Heart left ventricle (tissue), 16 donors: ENCODE data around the gene SLC13A3. TPM values are rescaled to one million over a fixed set of nuclear protein-coding genes. Genes with fewer than 3 reads are reported as not detected.

Experiments
- ATAC-seq, 4 donors: fragments of 200-7000 bp; cut with Tn5 transposase; one replicate each; pipeline ENCODE4 v1.9.1; 2020 to 2022; ENCODE audit warnings: moderate library complexity in 4 of 4, mild to moderate bottlenecking in 3 of 4, moderate number of reproducible peaks in 1 of 4
- DNase-seq, 5 donors: peaks; one replicate each; pipeline ENCODE4 v3.0.0-alpha.2; 2020
- H3K27ac ChIP-seq, 12 donors: fragments of 200-600 bp; sonication (generic) in 4 of 12; one replicate each; pipeline versions ENCODE4 v1.5.0 to v1.8.0; 2016 to 2022; ENCODE audit warnings: mild to moderate bottlenecking in 2 of 12
- H3K27me3 ChIP-seq, 9 donors: fragments of 200-600 bp; sonication (generic) in 2 of 9; one replicate each; pipeline versions ENCODE4 v1.5.1 to v1.8.0; 2016 to 2022; ENCODE audit warnings: mild to moderate bottlenecking in 3 of 9
- H3K36me3 ChIP-seq, 9 donors: fragments of 200-600 bp; sonication (generic) in 2 of 9; one replicate each; pipeline versions ENCODE4 v1.5.0 to v1.8.0; 2018 to 2022; ENCODE audit warnings: mild to moderate bottlenecking in 2 of 9
- H3K4me1 ChIP-seq, 12 donors: fragments of 200-600 bp; sonication (generic) in 4 of 12; one replicate each; pipeline versions ENCODE4 v1.5.0 to v1.8.0; 2016 to 2022; ENCODE audit warnings: mild to moderate bottlenecking in 3 of 12
- H3K4me3 ChIP-seq, 12 donors: fragments of 200-600 bp; sonication (generic) in 4 of 12; one replicate each; pipeline versions ENCODE4 v1.5.0 to v1.8.0; 2017 to 2022; ENCODE audit warnings: mild to moderate bottlenecking in 9 of 12, moderate library complexity in 4 of 12
- H3K9me3 ChIP-seq, 12 donors: fragments of 200-600 bp; sonication (generic) in 4 of 12; one replicate each; pipeline versions ENCODE4 v1.5.0 to v1.8.0; 2016 to 2022; ENCODE audit warnings: mild to moderate bottlenecking in 1 of 12
- CTCF ChIP-seq, 12 donors: fragments of 200-600 bp; sonication (generic) in 4 of 12; IDR thresholded peaks; one replicate each; pipeline versions ENCODE4 v1.5.0 to v1.8.0; 2018 to 2022; ENCODE audit warnings: antibody characterized with exemption in 12 of 12, mild to moderate bottlenecking in 5 of 12
- POLR2A ChIP-seq, 2 donors: fragments of 450-650 bp; IDR thresholded peaks; one replicate each; pipeline ENCODE4 v1.6.1; 2017; ENCODE audit warnings: antibody characterized with exemption in 2 of 2, mild to moderate bottlenecking in 2 of 2, moderate library complexity in 2 of 2
- WGBS, 4 donors: extraction: QIAGEN DNeasy Blood & Tissue Kit in 2 of 4; methylation state at CpG; one replicate each; pipeline versions ENCODE4 v1.1.5 to v1.1.7; 2013 to 2018; 5-methylcytosine and 5-hydroxymethylcytosine counted together
- intact Hi-C, 10 donors: fragments of 100-400 bp; cut with DNase I; formaldehyde crosslinking; loops; one replicate each; pipeline versions ENCODE4 v1.11.1 to v1.14.2; 2022
- polyA plus RNA-seq, 2 donors: library from polyadenylated mRNA; stranded (reverse); fragments of 200-250 nt; gene quantifications; one replicate each; pipeline ENCODE4 v1.2.3, GENCODE V29; 2013
- total RNA-seq, 9 donors: library from RNA; depleted of rRNA in 2 of 9; stranded (reverse); fragments of >200 nt in 2 of 9; fragmentation: NEBNext Ultra II Directional in 3 of 9; extraction: Animal tissue kit (Norgen Biotek cat#: 25700) in 3 of 9; gene quantifications; one replicate each; pipeline versions ENCODE4 v1.1.0 to v1.2.4, GENCODE V29; 2016 to 2023
- donor health status: ischemic (EF 13 %, LVEDD 7.1; RV severe dilation, severe dysfunction).
- donor health status: healthy with polysubstance abuse.
- donor health status: DM: no; HTN: yes; CAD: no.
- donor health status: DM: no; HTN: no; CAD: no.
- donor health status: ischemic (EF 25% LVEDD 6.9; RV normal size, moderate dysfunction).
- donor health status: ischemic (EF 25% LVEDD 5.7; RV mildly dilated, moderate dysfunction).
- donor health status: healthy.
- donor health status: DM: yes; HTN: yes; CAD: no.
- donor health status: ischemic (EF 35%, LVEDD 5.7; RV mildly dilated, moderate dysfunction).
- donor health status: nonischemic (EF 11% LVEDD 7.7; RV severe dilation, severe dysfunction).
- donor health status: DM: yes; HTN: yes; CAD: no.
- donor health status: PGD.
- donor health status: ischemic (EF 29% LVEDD 5.4; RV normal size, mild dysfunction).
- donor health status: nonischemic (EF 23%, LVEDD 6.1; RV moderate dilation, normal function).

The SLC13A3 gene
- total and polyA plus RNA-seq, 11 donors: 0.13 to 2.6 (median 0.54) TPM

DNA sequence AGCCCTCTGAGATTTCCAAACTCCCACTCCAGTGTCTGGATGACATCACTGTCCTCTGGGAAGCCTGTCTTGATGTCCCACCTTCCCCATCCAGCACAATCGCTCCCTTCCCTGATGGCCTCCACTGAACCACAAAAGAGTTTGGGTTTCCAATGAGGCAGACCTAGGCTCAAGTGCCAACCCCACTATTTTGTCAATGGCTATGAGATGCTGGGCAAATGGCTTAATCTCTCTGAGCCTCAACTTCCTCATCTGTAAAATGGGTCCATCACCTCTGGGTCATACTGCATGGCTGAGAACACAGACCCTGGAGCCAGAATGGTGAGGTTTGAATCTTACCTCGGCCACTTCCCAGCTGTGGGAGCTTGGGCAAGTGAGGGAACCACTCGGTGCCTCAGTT is 11.7 kb downstream of the SLC13A3 start:
- intact Hi-C loops: no loop called here

DNA sequence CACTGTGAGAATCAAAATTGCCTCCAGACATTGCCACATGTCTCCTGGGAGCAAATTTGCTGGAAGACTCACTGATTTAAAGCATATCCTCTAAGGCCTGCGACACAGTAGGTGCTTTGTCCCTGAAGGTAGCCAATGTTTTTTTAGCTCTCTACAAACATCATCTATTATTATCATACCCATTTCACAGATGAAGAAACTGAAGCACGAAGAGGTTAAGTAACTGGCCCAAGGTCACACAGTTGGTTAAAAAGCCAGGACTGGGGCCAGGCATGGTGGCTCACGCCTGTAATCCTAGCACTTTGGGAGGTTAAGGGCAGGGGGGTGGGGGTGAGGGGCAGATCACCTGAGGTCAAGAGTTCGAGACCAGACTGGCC is 12.4 kb downstream of the SLC13A3 start:
- Histone ChIP-seq H3K4me3 (no peak overlapping the region), H3K4me1 (peaks cover 0 to 4% (median 0%) of the 10 kb centered on the region in 12 donors), H3K36me3 (no peaks in the 10 kb centered on the region), H3K27ac (no peak overlapping the region), H3K27me3 (no peaks in the 10 kb centered on the region), H3K9me3 (no peaks in the 10 kb centered on the region)
- WGBS, 4 donors: 93 to 95% (median 95%) methylated on average over 4 of the region's 4 CpGs
- DNase-seq (no peak), ATAC-seq (no peak)
- no peak for TF ChIP-seq CTCF (IDR thresholded peaks at IDR 0.05)
- no peak for TF ChIP-seq POLR2A (IDR thresholded peaks at IDR 0.05)
- intact Hi-C loops: no loop called here

More for the DNA sequence above, 11.7 kb downstream of the SLC13A3 start:
- Histone ChIP-seq H3K9me3 (no peaks in the 10 kb centered on the region), H3K36me3 (no peaks in the 10 kb centered on the region), H3K27me3 (no peaks in the 10 kb centered on the region), H3K27ac (no peak overlapping the region), H3K4me3 (no peak overlapping the region), H3K4me1 (peaks cover 0 to 4% (median 0%) of the 10 kb centered on the region in 12 donors)
- 89 to 96% (median 94%) methylated on average over 3 of the region's 3 CpGs for WGBS, 4 donors
- DNase-seq (no peak), ATAC-seq (no peak)
- TF ChIP-seq POLR2A (IDR thresholded peaks at IDR 0.05) (no peak), CTCF (IDR thresholded peaks at IDR 0.05) (no peak)

DNA sequence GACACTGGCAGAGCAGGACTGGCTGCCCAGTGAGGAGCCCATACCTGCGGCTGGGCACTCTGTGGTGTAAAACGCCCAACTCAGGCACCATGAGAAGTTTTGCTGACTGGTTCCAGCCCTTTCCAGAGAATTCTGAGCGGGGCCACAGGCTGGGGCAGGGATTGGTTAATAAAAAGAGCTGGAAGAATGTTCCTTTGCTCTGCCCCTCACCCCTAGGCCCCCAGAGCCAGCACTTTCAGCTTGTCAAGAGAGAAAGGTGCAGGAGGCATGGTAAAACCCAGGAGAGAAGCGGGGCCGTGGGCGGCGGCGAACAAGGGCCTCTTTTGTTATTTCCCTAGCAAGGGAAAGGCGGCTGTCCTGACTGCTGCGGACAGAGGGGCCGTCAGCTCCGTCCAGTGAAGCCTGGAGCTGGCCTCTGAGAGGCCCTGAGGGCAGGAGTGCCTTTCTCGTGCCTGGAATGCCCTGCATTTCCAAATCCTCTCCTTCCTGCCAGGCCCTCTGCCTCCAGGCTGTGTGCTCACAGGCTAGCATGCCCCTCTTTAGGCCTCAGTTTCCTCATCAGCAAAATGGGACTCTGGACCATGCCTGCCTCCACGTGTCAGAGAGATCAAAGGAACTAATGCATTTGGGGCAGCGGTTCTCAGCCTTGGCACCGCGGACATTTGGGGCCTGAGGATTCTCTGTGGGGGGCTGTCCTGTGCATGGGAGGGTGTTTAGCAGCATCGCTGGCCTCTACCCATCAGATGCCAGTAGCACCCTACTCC is 12.9 kb downstream of the SLC13A3 start:
- Histone ChIP-seq H3K27ac (no peak overlapping the region), H3K9me3 (no peaks in the 10 kb centered on the region), H3K27me3 (no peaks in the 10 kb centered on the region), H3K4me3 (no peak overlapping the region), H3K36me3 (no peaks in the 10 kb centered on the region), H3K4me1 (peaks cover 0 to 4% (median 0%) of the 10 kb centered on the region in 12 donors)
- ATAC-seq (no peak), DNase-seq (no peak)
- TF ChIP-seq CTCF (IDR thresholded peaks at IDR 0.05) (no peak), POLR2A (IDR thresholded peaks at IDR 0.05) (no peak)
- intact Hi-C loops: no loop called here
- WGBS, 4 donors: 76 to 85% (median 78%) methylated on average over 15 to 18 of the region's 18 CpGs

DNA sequence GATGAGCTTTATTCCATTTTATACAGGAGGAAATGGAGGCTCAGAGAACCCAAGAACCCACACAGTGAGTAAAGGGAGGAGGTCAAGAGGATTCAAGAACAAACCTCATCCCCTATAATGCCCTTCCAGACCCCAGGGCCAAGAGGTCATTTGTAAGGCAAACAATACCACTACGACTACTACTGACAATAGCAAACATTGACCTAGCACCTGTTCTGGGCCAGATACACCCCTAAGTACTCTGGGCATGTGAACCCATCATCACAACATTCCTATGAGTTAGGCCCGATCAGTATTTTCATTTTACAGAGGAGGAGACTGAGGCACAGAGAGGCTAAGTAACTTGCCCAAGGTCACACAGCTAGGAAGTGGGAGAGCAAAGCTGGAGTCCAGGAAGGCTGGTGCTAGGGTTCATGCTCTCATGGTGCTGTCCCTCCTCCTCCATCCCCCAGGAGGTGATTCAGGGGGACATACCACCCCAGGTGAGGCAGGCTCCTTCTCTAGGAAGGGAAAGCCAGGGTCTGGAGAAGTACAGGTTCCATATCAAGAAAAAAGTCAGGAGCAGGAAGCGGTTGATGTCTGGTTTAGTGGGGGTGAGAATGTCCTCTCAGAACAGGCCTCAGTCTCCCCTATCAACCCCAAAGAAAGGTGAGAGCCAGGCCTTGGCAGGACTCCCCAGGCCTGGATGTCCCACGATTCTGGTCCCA is 13.7 kb downstream of the SLC13A3 start:
- Histone ChIP-seq H3K36me3 (no peaks in the 10 kb centered on the region), H3K9me3 (no peaks in the 10 kb centered on the region), H3K27me3 (no peaks in the 10 kb centered on the region), H3K4me3 (no peak overlapping the region), H3K4me1 (peaks cover 0 to 4% (median 0%) of the 10 kb centered on the region in 12 donors), H3K27ac (no peak overlapping the region)
- ATAC-seq (no peak), DNase-seq (no peak)
- intact Hi-C loops: no loop called here
- TF ChIP-seq POLR2A (IDR thresholded peaks at IDR 0.05) (no peak), CTCF (IDR thresholded peaks at IDR 0.05) (no peak)
- 84 to 91% (median 88%) methylated on average over 4 of the region's 4 CpGs for WGBS, 4 donors
